Keratinocyte (primary cell): ENCODE results near the gene ZFP14.

Experiments
- CTCF ChIP-seq, 3 experiments: IDR thresholded peaks in 1 of 3; conservative IDR thresholded peaks in 1 of 3; optimal IDR thresholded peaks in 1 of 3; 2 replicates in 2 of 3; 3 replicates in 1 of 3; pipeline versions ENCODE3 to v1.5.1; 2011; ENCODE audit warnings: low read length in 3 of 3, mild to moderate bottlenecking in 3 of 3, moderate library complexity in 2 of 3, control low read depth in 1 of 3, inconsistent platforms in 1 of 3; ENCODE audit not compliant: insufficient read depth in 2 of 3; ENCODE audit errors: extremely low read depth in 1 of 3
- EZH2 ChIP-seq: IDR thresholded peaks from one replicate; pipeline ENCODE4 v1.6.1; 2012; ENCODE audit warnings: inconsistent platforms, mild to moderate bottlenecking, low read length, moderate library complexity

GRCh38 chr19:36409841-36410240 lies 30.8 kb upstream of the ZFP14 start:
- TF ChIP-seq CTCF (optimal IDR thresholded peaks at IDR 0.05 in 1 of 3, IDR thresholded peaks at IDR 0.05 in 1 of 3, conservative IDR thresholded peaks at IDR 0.05 in 1 of 3; ENCODE audit: extremely low read depth in 1 of 3, insufficient read depth in 2 of 3, low read length in 3 of 3): no peak
- TF ChIP-seq EZH2: no peak
